Ishikawa (cell line): ENCODE results near the gene MOB3A.

Experiments used
- CREB1 ChIP-seq: IDR thresholded peaks from 2 replicates; pipeline ENCODE4 v1.6.1; 2012; ENCODE audit warnings: low read depth
- EP300 ChIP-seq: IDR thresholded peaks from 2 replicates; pipeline ENCODE4 v1.6.1; 2012; ENCODE audit warnings: borderline replicate concordance
- NFIC ChIP-seq: IDR thresholded peaks from 2 replicates; pipeline ENCODE4 v1.6.1; 2012
- RAD21 ChIP-seq: IDR thresholded peaks from 2 replicates; pipeline ENCODE4 v1.6.1; 2012; ENCODE audit warnings: low read depth
- REST ChIP-seq: IDR thresholded peaks from 2 replicates; pipeline ENCODE4 v1.6.1; 2012; ENCODE audit warnings: low read depth, mild to moderate bottlenecking
- TEAD4 ChIP-seq: IDR thresholded peaks from 2 replicates; pipeline ENCODE4 v1.6.1; 2012
- YY1 ChIP-seq: IDR thresholded peaks from 2 replicates; pipeline ENCODE4 v1.6.1; 2012; ENCODE audit warnings: low read depth

- TF ChIP-seq NFIC (no peak), YY1 (no peak), EP300 (no peak), TEAD4 (no peak), RAD21 (no peak), CREB1 (no peak), REST (no peak)
These were observed 73.8 kb downstream of the MOB3A start for GRCh38 chr19:2022289-2022688.
